NCI-H146 treated with DMSO at 0.1 percent for 48 hours (cell line): ENCODE measurements around the gene ADAR.
"Not testable (repeated sequence)": the region's sequence is repeated elsewhere in the genome, so short reads cannot be mapped to it uniquely, and the experiment has no call there.

ENCODE experiments used
- DNase-seq: peaks from one replicate; lab custom pipeline; 2025; ENCODE audit not compliant: unreplicated experiment; lab: John Stamatoyannopoulos, UW

Gene ADAR

GRCh38 chr1:154607609-154608396 is at the start of gene ADAR:
TSS of gene ADAR (minus strand) at chr1:154608186. CDS start at chr1:154608006, 180 bp downstream.
- DNase-seq = peak; percentile 27

GRCh38 chr1:154657556-154657955 is 49.6 kb upstream of the ADAR start:
- DNase-seq = no peak

- DNase-seq = no peak
Measured at GRCh38 chr1:154652893-154653292, 44.9 kb upstream of the ADAR start.

DNA sequence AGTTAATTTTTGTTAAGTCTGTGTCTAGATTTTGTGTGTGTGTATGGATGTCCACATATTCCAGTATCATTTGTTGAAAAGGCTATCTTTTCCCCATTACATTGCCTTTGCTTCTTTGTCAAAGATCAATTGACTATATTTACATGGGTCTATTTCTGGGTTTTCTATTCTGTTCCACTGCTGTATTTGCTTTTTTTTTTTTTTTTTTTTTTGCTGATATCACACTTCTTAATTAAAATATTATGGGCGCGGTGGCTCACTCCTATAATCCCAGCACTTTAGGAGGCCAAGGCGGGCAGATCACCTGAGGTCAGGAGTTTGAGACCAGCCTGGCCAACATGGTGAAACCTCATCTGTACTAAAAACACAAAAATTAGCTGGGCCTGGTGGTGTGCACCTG is 36.7 kb upstream of the ADAR start:
- not testable (repeated sequence) for DNase-seq

GRCh38 chr1:154641534-154641933 is 33.5 kb upstream of the ADAR start:
- no peak for DNase-seq

DNA sequence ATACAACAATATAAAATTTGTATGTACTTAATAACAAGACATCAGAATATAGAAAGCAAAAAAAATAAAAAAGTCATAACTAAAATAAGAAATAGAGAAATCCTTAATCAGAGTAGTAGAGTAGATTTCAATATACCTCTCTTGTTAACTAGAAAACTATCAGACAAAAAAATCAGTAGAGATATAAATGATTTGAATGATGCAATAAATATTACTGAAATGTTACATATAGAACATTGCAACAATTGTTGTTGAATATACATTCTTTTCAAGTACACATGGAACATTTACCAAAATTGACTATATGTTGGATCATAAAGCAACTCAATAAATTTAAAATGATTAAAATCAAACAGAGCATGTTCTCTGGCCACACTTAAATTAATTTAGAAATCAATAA is 31.9 kb upstream of the ADAR start:
- no peak for DNase-seq

DNA sequence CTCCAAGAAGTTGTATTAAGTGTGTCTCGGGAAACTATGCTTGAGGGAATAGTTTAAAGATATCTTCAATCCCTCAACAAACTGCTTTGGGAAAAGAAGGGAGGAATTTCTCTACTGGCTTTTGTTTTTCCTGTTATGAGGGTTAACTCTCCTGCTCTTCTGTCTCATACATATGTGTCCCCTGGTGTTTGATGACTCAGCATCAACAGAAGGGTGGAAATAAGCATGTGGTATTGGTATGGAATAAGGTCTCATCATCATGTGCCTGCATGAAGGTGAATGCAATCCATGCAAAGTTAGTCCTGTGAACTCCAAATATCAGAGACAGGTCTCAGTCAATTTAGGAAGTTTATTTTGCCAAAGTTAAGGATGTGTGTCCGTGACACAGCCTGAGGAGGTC is 27.2 kb upstream of the ADAR start:
- no peak for DNase-seq

- DNase-seq = no peak
Measured at GRCh38 chr1:154629675-154630073, 21.7 kb upstream of the ADAR start.

- DNase-seq = no peak
Measured at GRCh38 chr1:154629061-154629674, 21.2 kb upstream of the ADAR start.

DNA sequence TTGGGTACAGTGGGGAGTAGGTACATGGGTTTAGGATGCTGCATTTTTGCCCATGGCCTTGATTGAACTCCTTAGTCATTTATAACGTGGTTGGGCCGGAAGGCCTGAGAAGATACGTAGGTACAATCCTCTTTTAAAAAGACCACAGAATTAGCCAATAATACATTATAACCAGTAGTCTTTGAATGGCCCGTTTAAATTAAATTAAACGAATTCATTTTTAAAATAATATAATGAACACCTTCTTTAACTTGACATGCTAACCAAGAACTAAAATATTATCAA is 20.1 kb upstream of the ADAR start:
- no peak for DNase-seq

- peak; percentile 83 for DNase-seq
Measured at GRCh38 chr1:154627257-154628120, 19.5 kb upstream of the ADAR start.

GRCh38 chr1:154626456-154627256 is 18.7 kb upstream of the ADAR start:
- no peak for DNase-seq

- DNase-seq = no peak
Measured at GRCh38 chr1:154624746-154625643, 17.0 kb upstream of the ADAR start.

DNA sequence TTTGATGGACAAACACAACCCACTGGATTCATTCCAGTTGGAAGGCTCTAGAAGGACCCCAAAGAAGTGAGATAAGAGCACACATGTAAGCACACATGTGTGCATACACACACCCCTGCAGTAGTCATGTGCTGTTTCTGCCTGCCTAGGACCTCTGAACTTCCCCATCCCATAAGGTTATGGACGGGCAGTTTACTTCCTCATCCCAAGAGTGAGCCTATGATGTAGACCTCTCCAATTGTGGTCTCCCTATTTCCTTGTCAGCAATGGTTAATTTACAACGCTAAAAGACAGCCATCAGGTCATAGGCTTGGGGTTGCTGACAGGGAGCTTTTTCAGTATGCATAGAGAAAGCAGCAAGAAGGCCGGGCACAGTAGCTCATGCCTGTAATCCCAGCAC is 15.4 kb upstream of the ADAR start:
- DNase-seq = no peak

DNA sequence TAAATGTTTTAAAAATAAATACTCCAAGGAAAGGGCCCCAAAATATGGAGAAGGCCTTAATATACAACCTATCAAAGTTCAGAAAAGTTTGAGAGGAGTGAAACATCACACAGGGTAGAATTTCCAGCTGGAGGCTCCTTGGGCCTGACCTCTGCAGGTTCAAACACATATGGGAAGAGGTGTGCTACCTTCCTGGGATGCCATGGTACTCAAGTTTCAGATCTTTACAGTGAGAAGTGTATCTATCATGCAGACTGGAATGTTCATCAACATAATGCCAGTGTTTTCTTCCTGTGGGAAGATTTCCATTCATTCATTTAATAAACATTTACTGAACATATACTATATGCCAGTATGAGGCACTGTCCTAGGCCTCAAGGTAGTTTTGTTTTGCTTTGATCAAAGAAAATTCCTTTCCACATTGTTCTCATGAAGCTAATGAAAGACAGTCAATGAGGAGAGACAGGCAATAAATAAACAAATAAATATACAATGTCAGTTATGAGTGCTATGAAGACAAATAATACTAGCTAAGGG is 14.6 kb upstream of the ADAR start:
- no peak for DNase-seq

DNA sequence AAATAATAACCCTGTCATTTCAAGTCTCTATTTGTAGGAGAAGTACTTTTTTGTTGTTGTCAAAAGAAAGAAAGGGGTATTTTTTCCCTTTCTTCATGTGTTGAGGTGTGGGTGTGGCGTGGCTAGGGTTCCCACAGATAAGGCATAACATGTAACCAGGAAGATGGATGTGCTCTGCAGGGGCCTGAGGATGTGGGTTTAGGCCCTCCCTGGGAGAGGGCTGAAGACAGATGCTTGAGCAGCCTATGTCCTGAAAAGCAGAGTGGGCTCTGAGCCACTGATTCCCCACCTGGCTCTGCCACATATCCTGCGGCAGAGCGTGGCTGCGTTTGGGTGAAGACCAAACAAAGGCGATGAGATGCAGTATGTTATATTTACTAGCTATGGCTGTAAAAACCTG is 13.9 kb upstream of the ADAR start:
- no peak for DNase-seq

DNA sequence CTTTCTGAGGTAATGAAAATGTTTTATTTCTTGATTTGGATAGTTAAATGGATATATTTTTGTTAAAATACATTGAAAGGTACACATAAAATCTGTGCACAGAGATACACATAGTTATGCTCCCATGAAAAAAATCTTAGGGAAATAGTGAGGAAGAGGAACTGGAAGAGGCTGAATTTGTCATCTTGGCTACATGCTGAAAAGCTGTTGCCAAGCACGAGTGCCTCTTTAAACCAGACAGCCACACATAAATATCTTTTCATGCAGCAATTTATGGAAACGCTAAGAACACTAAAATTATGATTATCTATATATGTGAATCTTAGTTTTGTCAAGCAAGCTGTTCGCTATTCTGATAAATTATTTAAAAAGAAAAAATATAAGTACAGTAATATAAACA is 12.8 kb upstream of the ADAR start:
- no peak for DNase-seq

- no peak for DNase-seq
Measured at GRCh38 chr1:154619181-154619948, 11.4 kb upstream of the ADAR start.

DNA sequence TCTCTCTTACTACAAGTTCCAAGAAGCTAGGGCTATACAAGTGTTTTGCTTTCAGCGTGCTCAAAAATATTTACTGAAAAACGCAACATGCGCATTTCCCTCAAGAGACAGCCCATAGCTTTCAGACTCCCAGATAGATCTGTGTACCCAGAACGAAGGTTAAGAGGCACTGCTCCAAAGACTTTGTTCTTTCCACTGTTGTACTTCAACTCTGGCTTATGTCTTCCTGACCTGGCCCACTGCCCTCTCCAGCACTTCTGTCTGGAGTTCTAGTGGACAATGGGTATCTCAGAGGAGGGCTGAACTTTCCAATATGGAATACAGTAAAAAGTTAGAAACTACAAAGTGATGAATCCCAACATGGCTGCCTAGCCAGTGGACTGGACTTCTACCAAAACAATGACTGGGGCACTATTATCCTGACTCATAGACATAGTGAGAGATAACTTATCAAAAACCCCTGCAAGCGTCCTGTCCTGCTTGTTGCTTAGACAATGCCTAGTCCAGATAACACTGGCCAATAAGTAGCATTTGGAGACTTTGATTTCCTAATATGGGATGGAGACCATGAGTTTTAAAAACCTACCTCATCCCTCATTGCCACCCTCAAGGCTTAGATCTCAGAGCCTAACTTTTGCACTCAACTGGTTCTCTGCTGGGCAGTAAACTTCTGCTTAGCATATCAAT is 8.8 kb upstream of the ADAR start:
- no peak for DNase-seq
